ENCODE measurements around the gene TANK. TPM values are rescaled to one million over a fixed set of nuclear protein-coding genes. Genes with fewer than 3 reads are reported as not detected.
A peak's percentile ranks its signal among the peaks of the same experiment; 100 is the strongest.

Gene TANK
- total and polyA plus RNA-seq, 4 donors, result 35.2 to 144 (median 61.0) TPM

- Histone ChIP-seq H3K27ac (ENCODE audit: low read depth in 1 of 2, low read length in 1 of 2) (no peak overlapping the region), H3K36me3 (ENCODE audit: control insufficient read depth in 4 of 4, insufficient read depth in 4 of 4, low read length in 4 of 4) (peaks cover 7 to 31% (median 22%) of the 10 kb centered on the region in 4 donors), H3K9me3 (ENCODE audit: control insufficient read depth in 4 of 4, insufficient read depth in 3 of 4, low read length in 3 of 4) (no peaks in the 10 kb centered on the region), H3K27me3 (ENCODE audit: control insufficient read depth in 3 of 3, insufficient read depth in 3 of 3, low read length in 2 of 3) (no peaks in the 10 kb centered on the region), H3K9ac (ENCODE audit: insufficient read depth in 1 of 2, low read length in 2 of 2) (no peak overlapping the region), H3K4me1 (ENCODE audit: control insufficient read depth in 5 of 5, insufficient read depth in 5 of 5, low read length in 5 of 5) (no peaks in the 10 kb centered on the region), H3K4me3 (no peak overlapping the region)
- DNase-seq (no peak), ATAC-seq (ENCODE audit: insufficient read depth, low FRiP score) (no peak)
- no peak for TF ChIP-seq CTCF (IDR thresholded peaks at IDR 0.05; ENCODE audit: control extremely low read depth, extremely low read depth)
- WGBS, 2 donors, result 81 to 85% methylated on average over 4 of the region's 4 CpGs
Measured at GRCh38 chr2:161230959-161231358, 70.7 kb downstream of the TANK start.

DNA sequence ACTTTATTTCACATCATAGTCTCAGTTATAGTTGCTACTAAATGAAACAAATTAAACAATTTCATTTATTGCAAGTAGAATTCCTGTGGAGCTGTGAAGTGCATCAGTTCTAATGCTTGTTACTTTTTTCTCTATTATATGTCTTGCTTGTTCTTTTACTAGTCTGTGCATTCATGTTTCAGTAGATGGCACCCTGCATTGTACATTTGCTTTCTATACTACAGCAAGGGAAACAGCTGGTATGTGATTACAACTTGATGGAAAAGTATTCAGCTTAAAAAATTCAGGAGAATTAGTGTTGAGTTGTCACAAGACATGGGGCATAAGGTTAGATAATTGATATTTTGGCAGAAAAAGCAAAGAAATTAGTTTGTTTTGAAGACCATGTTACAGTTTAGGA lies 72.3 kb downstream of the TANK start:
- H3K27ac ChIP-seq (ENCODE audit: low read depth in 1 of 2, low read length in 1 of 2), result no peak overlapping the region
- H3K9me3 ChIP-seq (ENCODE audit: control insufficient read depth in 4 of 4, insufficient read depth in 3 of 4, low read length in 3 of 4), result no peaks in the 10 kb centered on the region
- no peak overlapping the region for H3K9ac ChIP-seq (ENCODE audit: insufficient read depth in 1 of 2, low read length in 2 of 2)
- no peak overlapping the region for H3K4me3 ChIP-seq
- H3K36me3 ChIP-seq (ENCODE audit: control insufficient read depth in 4 of 4, insufficient read depth in 4 of 4, low read length in 4 of 4), result peaks cover 7 to 27% (median 21%) of the 10 kb centered on the region in 4 donors
- ATAC-seq (ENCODE audit: insufficient read depth, low FRiP score) (no peak), DNase-seq (peak in 1 of 3 donors; percentile 25)
- H3K27me3 ChIP-seq (ENCODE audit: control insufficient read depth in 3 of 3, insufficient read depth in 3 of 3, low read length in 2 of 3), result no peaks in the 10 kb centered on the region
- no peak for TF ChIP-seq CTCF (IDR thresholded peaks at IDR 0.05; ENCODE audit: control extremely low read depth, extremely low read depth)
- peaks cover 0 to 7% (median 6%) of the 10 kb centered on the region in 5 donors for H3K4me1 ChIP-seq (ENCODE audit: control insufficient read depth in 5 of 5, insufficient read depth in 5 of 5, low read length in 5 of 5)

- Histone ChIP-seq H3K9ac (ENCODE audit: insufficient read depth in 1 of 2, low read length in 2 of 2) (no peak overlapping the region), H3K4me3 (no peak overlapping the region), H3K27me3 (ENCODE audit: control insufficient read depth in 3 of 3, insufficient read depth in 3 of 3, low read length in 2 of 3) (no peaks in the 10 kb centered on the region), H3K9me3 (ENCODE audit: control insufficient read depth in 4 of 4, insufficient read depth in 3 of 4, low read length in 3 of 4) (no peaks in the 10 kb centered on the region), H3K36me3 (ENCODE audit: control insufficient read depth in 4 of 4, insufficient read depth in 4 of 4, low read length in 4 of 4) (peaks cover 7 to 22% (median 12%) of the 10 kb centered on the region in 4 donors), H3K4me1 (ENCODE audit: control insufficient read depth in 5 of 5, insufficient read depth in 5 of 5, low read length in 5 of 5) (peaks cover 0 to 13% (median 6%) of the 10 kb centered on the region in 5 donors), H3K27ac (ENCODE audit: low read depth in 1 of 2, low read length in 1 of 2) (no peak overlapping the region)
- ATAC-seq (ENCODE audit: insufficient read depth, low FRiP score), result no peak
- 80 to 94% methylated on average over 2 of the region's 2 CpGs for WGBS, 2 donors
- DNase-seq, result no peak
- no peak for TF ChIP-seq CTCF (IDR thresholded peaks at IDR 0.05; ENCODE audit: control extremely low read depth, extremely low read depth)
Measured at GRCh38 chr2:161233858-161234431, 73.7 kb downstream of the TANK start.

- Histone ChIP-seq H3K9me3 (ENCODE audit: control insufficient read depth in 4 of 4, insufficient read depth in 3 of 4, low read length in 3 of 4) (no peaks in the 10 kb centered on the region), H3K4me3 (no peak overlapping the region), H3K27me3 (ENCODE audit: control insufficient read depth in 3 of 3, insufficient read depth in 3 of 3, low read length in 2 of 3) (no peaks in the 10 kb centered on the region), H3K4me1 (ENCODE audit: control insufficient read depth in 5 of 5, insufficient read depth in 5 of 5, low read length in 5 of 5) (peaks cover 0 to 13% (median 6%) of the 10 kb centered on the region in 5 donors), H3K9ac (ENCODE audit: insufficient read depth in 1 of 2, low read length in 2 of 2) (no peak overlapping the region), H3K27ac (ENCODE audit: low read depth in 1 of 2, low read length in 1 of 2) (no peak overlapping the region), H3K36me3 (ENCODE audit: control insufficient read depth in 4 of 4, insufficient read depth in 4 of 4, low read length in 4 of 4) (peaks cover 5 to 17% (median 9%) of the 10 kb centered on the region in 4 donors)
- ATAC-seq (ENCODE audit: insufficient read depth, low FRiP score), result no peak
- DNase-seq, result no peak
- no peak for TF ChIP-seq CTCF (IDR thresholded peaks at IDR 0.05; ENCODE audit: control extremely low read depth, extremely low read depth)
- 91 to 96% methylated on average over 2 of the region's 2 CpGs for WGBS, 2 donors
Measured at GRCh38 chr2:161234627-161235026, 74.4 kb downstream of the TANK start.
